ENCODE results near the gene EVC2. TPM values are rescaled to one million over a fixed set of nuclear protein-coding genes. Genes with fewer than 3 reads are reported as not detected.
A peak's percentile ranks its signal among the peaks of the same experiment; 100 is the strongest.

EVC2 gene
- total RNA-seq, 4 donors from 2014 or later, result 0.20 to 10.5 (median 3.9) TPM

DNA sequence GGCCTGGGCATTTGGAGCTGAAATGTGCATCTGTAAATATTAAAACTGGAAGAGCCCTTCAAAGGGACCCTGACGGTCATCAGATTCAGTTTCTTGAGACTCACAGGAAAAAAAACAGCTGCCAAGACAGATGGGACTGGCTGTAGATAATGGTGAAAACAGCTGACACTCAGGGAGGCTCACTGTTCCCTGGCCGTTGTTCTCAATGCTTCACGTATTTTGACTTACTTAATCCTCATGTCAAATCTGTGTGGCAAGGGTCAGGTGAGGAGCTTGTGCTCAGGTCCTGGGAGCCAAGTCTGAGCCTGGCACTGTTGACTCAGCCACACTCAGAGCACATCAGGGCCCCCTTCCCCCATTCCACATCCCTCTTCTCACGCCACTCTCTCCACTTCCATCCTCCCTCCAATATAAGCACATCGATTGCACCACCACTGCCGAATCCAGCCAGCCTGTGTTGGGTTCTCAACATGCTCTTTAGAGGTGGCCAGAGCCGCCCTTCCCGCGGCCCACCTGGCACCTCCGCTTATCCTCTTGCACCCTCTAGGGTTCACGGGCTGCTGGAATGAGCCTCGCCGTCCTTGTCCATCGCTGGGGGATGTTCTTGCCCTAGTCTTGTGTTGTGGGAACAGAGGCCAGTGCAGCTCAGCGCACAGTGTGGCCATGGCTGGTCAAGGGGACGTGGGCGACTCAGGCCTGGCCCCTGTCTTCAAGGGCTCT is 42.7 kb upstream of the EVC2 start:
- Histone ChIP-seq H3K27ac (no peak overlapping the region), H3K4me3 (no peak overlapping the region), H3K9me3 (no peaks in the 10 kb centered on the region), H3K36me3 (no peaks in the 10 kb centered on the region), H3K4me1 (no peaks in the 10 kb centered on the region), H3K27me3 (no peaks in the 10 kb centered on the region)
- in situ Hi-C loops (cut with MboI; ENCODE audit: low pct_ligation_motif_present in 1 of 4, low pct_unique_long_range_greater_than_20kb in 1 of 4, low sequenced_read_pairs in 3 of 4), result no loop called here
- intact Hi-C loops (cut with DNase I; ENCODE audit: low total_unique reads), result no loop called here
- no peak for DNase-seq
- TF ChIP-seq POLR2AphosphoS5 (IDR thresholded peaks at IDR 0.05) (no peak), CTCF (IDR thresholded peaks at IDR 0.05) (no peak), EP300 (IDR thresholded peaks at IDR 0.05; ENCODE audit: low read depth) (no peak), POLR2A (IDR thresholded peaks at IDR 0.05) (no peak)
- WGBS, 2 donors (ENCODE audit: low coverage in 1 of 2), result 71 to 81% methylated on average over 5 to 17 of the region's 17 CpGs

DNA sequence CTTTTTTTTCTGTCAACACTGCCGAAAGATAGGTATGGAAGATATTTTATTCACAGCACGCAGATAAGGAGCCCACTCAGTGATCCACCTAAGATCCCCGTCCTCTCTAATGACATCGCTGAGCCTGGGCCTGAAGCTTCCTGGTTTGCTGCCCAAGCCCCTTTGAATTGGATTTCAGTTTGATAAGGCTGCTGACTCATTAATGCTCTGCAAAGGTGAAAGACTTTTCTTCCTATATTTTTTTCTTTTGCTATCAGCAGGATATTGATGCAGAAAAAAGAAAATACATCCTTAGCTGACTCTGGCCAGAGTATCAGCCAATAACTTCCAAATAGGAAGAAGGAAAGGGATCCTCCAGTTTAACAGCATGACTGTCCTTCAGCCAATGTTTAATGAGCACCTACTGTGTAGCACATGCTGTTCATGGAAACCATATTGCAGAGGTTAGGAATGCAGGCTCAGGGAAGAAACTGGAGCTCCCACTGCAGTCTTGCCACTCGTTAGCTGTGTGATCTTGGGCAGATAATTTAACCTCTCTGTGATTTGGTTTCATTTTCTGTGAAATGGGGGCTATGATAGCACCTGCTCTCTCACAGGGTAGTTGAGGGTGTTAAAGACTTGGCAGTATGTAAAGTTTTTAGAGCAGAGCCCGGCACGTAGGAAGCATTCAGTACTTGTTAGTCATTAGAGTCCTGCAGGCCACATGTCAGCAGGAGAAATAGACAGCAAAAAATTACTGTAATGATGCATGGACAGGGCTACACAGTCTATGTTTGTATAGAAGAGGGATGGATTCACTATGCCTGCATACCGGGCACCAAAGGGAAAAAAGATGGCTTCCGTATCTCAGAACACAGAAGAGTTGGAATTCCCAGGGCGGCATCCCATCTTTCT is 41.9 kb upstream of the EVC2 start:
- Histone ChIP-seq H3K9me3 (no peaks in the 10 kb centered on the region), H3K4me1 (no peaks in the 10 kb centered on the region), H3K36me3 (no peaks in the 10 kb centered on the region), H3K27me3 (no peaks in the 10 kb centered on the region), H3K27ac (no peak overlapping the region), H3K4me3 (no peak overlapping the region)
- WGBS, 2 donors (ENCODE audit: low coverage in 1 of 2), result 91 to 100% methylated on average over 4 to 10 of the region's 10 CpGs
- DNase-seq, result no peak
- no peak for TF ChIP-seq POLR2AphosphoS5 (IDR thresholded peaks at IDR 0.05)
- TF ChIP-seq POLR2A (IDR thresholded peaks at IDR 0.05), result no peak
- TF ChIP-seq CTCF (IDR thresholded peaks at IDR 0.05), result no peak
- TF ChIP-seq EP300 (IDR thresholded peaks at IDR 0.05; ENCODE audit: low read depth), result no peak
- intact Hi-C loops (cut with DNase I; ENCODE audit: low total_unique reads) (no loop called here), in situ Hi-C loops (cut with MboI; ENCODE audit: low pct_ligation_motif_present in 1 of 4, low pct_unique_long_range_greater_than_20kb in 1 of 4, low sequenced_read_pairs in 3 of 4) (no loop called here)

DNA sequence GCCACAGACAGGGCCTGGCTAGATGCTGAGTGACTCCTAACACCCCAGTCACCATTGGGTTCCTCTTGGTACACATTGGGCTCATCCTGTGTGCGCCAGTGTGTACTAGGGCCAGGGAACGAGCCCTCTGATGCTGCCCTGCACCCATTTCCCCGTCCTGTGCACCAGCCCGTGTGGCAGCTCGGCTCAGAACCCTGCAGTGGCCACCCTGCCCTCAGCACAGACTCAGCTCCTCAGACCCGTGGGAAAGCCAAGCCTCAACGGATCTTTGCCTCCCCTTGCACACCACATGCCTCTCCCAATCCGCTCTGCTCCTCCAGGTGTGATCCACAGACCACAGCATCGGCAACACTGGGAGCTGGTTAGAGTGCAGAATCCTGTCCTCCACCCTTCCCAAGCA is 41.2 kb upstream of the EVC2 start:
- in situ Hi-C loops (cut with MboI; ENCODE audit: low pct_ligation_motif_present in 1 of 4, low pct_unique_long_range_greater_than_20kb in 1 of 4, low sequenced_read_pairs in 3 of 4), result no loop called here
- H3K9me3 ChIP-seq, result no peaks in the 10 kb centered on the region
- 84% methylated on average over 9 of the region's 9 CpGs; no CpG with 5 or more reads in 1 of the 2 donors for WGBS, 2 donors (ENCODE audit: low coverage in 1 of 2)
- intact Hi-C loops (cut with DNase I; ENCODE audit: low total_unique reads), result no loop called here
- no peaks in the 10 kb centered on the region for H3K4me1 ChIP-seq
- TF ChIP-seq CTCF (IDR thresholded peaks at IDR 0.05) (no peak), POLR2AphosphoS5 (IDR thresholded peaks at IDR 0.05) (no peak), EP300 (IDR thresholded peaks at IDR 0.05; ENCODE audit: low read depth) (no peak), POLR2A (IDR thresholded peaks at IDR 0.05) (no peak)
- H3K36me3 ChIP-seq, result no peaks in the 10 kb centered on the region
- no peak overlapping the region for H3K4me3 ChIP-seq
- no peak for DNase-seq
- H3K27ac ChIP-seq, result no peak overlapping the region
- no peaks in the 10 kb centered on the region for H3K27me3 ChIP-seq

GRCh38 chr4:5747738-5748375 is 39.5 kb upstream of the EVC2 start:
- no peaks in the 10 kb centered on the region for H3K9me3 ChIP-seq
- 56 to 57% methylated on average over 9 to 11 of the region's 11 CpGs for WGBS, 2 donors (ENCODE audit: low coverage in 1 of 2)
- no peak for DNase-seq

More at GRCh38 chr4:5747738-5748375, 39.5 kb upstream of the EVC2 start:
- intact Hi-C loops (cut with DNase I; ENCODE audit: low total_unique reads), result no loop called here
- Histone ChIP-seq H3K4me3 (no peak overlapping the region), H3K36me3 (no peaks in the 10 kb centered on the region), H3K27ac (peak overlapping the region in 2 of 4 donors; percentile 21 to 33), H3K27me3 (no peaks in the 10 kb centered on the region), H3K4me1 (no peaks in the 10 kb centered on the region)
- in situ Hi-C loops (cut with MboI; ENCODE audit: low pct_ligation_motif_present in 1 of 4, low pct_unique_long_range_greater_than_20kb in 1 of 4, low sequenced_read_pairs in 3 of 4), result no loop called here
- TF ChIP-seq EP300 (IDR thresholded peaks at IDR 0.05; ENCODE audit: low read depth) (no peak), POLR2AphosphoS5 (IDR thresholded peaks at IDR 0.05) (no peak), CTCF (IDR thresholded peaks at IDR 0.05) (no peak), POLR2A (IDR thresholded peaks at IDR 0.05) (no peak)
